ENCODE measurements around the gene ERG. TPM values are rescaled to one million over a fixed set of nuclear protein-coding genes. Genes with fewer than 3 reads are reported as not detected.

The ERG gene
- total and polyA plus RNA-seq, 9 of the 15 experiments (the other 6 are each of a cell fraction or from before 2014, with no cell fraction given) = 0.06 TPM; not detected in 8

GRCh38 chr21:38499296-38499695 lies 1.0 kb upstream of the ERG start:
- Histone ChIP-seq H3K4me2 (ENCODE audit: insufficient read depth, low read length) (no peak overlapping the region), H3K9me1 (ENCODE audit: control insufficient read depth, insufficient read depth, low read length) (no peaks in the 10 kb centered on the region), H3K27ac (ENCODE audit: extremely low read depth, low read depth, low read length) (no peak overlapping the region), H3K9me3 (replicated peaks; ENCODE audit: control insufficient read depth, insufficient read depth, low read depth, low read length) (no peaks in the 10 kb centered on the region), H3K4me1 (replicated peaks in 1 of 2; ENCODE audit: control insufficient read depth in 2 of 2, insufficient read depth in 2 of 2, low read length in 2 of 2) (no peaks in the 10 kb centered on the region), H3K27me3 (ENCODE audit: control insufficient read depth in 2 of 2, insufficient read depth in 2 of 2, low read length in 2 of 2) (peaks cover 17% of the 10 kb centered on the region in 2 experiments; a peak in 4 of 5 replicates), H4K20me1 (replicated peaks; ENCODE audit: control insufficient read depth, insufficient read depth, low read length) (no peaks in the 10 kb centered on the region), H3K79me2 (ENCODE audit: control insufficient read depth, insufficient read depth, low read length) (no peaks in the 10 kb centered on the region), H2AFZ (ENCODE audit: low read depth, low read length) (no peak overlapping the region), H3K36me3 (ENCODE audit: control insufficient read depth, insufficient read depth, low read length) (no peaks in the 10 kb centered on the region), H3K9ac (ENCODE audit: insufficient read depth in 1 of 2, low read depth in 2 of 2, low read length in 2 of 2) (no peak overlapping the region), H3K4me3 (no peak overlapping the region)
- DNase-seq (ENCODE audit: extremely low read depth in 1 of 4, low spot score in 3 of 4) = no peak
- intact Hi-C loops (cut with micrococcal nuclease) (no loop called here), in situ Hi-C loops (cut with MboI) (no loop called here)
- ChIA-PET CTCF (ENCODE audit: low intra/inter-chr PET ratio) (no interaction called here), POLR2A (interaction anchor here (0.7 kb wide), 1 partner anchor 153 kb away, joined by 3 read pairs; no protein-coding TSS in a partner anchor)
- FAIRE-seq = no peak
- TF ChIP-seq ILF3 (IDR thresholded peaks at IDR 0.05; ENCODE audit: borderline replicate concordance) = no peak
- no TSS peak for BruUV-seq (replicated peaks)
- under 1% methylated on average over 6 of the region's 6 CpGs for WGBS (ENCODE audit: insufficient coverage, low coverage, missing lambda C conversion rate)
- ATAC-seq = no peak

GRCh38 chr21:38496224-38496623 lies 2.1 kb downstream of the ERG start:
- Histone ChIP-seq H4K20me1 (replicated peaks; ENCODE audit: control insufficient read depth, insufficient read depth, low read length) (no peaks in the 10 kb centered on the region), H3K9ac (ENCODE audit: insufficient read depth in 1 of 2, low read depth in 2 of 2, low read length in 2 of 2) (no peak overlapping the region), H2AFZ (ENCODE audit: low read depth, low read length) (no peak overlapping the region), H3K36me3 (ENCODE audit: control insufficient read depth, insufficient read depth, low read length) (no peaks in the 10 kb centered on the region), H3K9me1 (ENCODE audit: control insufficient read depth, insufficient read depth, low read length) (no peaks in the 10 kb centered on the region), H3K27ac (ENCODE audit: extremely low read depth, low read depth, low read length) (no peak overlapping the region), H3K9me3 (replicated peaks; ENCODE audit: control insufficient read depth, insufficient read depth, low read depth, low read length) (no peaks in the 10 kb centered on the region), H3K4me3 (no peak overlapping the region), H3K79me2 (ENCODE audit: control insufficient read depth, insufficient read depth, low read length) (no peaks in the 10 kb centered on the region), H3K4me2 (ENCODE audit: insufficient read depth, low read length) (no peak overlapping the region), H3K4me1 (replicated peaks in 1 of 2; ENCODE audit: control insufficient read depth in 2 of 2, insufficient read depth in 2 of 2, low read length in 2 of 2) (no peaks in the 10 kb centered on the region; a peak in 1 of 5 replicates), H3K27me3 (ENCODE audit: control insufficient read depth in 2 of 2, insufficient read depth in 2 of 2, low read length in 2 of 2) (peaks cover 7 to 13% of the 10 kb centered on the region in 2 experiments; a peak in 4 of 5 replicates)
- POLR2A ChIA-PET = no interaction called here
- WGBS (ENCODE audit: insufficient coverage, low coverage, missing lambda C conversion rate) = 0% methylated on average over 3 of the region's 3 CpGs
- CTCF ChIA-PET (ENCODE audit: low intra/inter-chr PET ratio) = no interaction called here
- ATAC-seq (no peak), FAIRE-seq (no peak), DNase-seq (ENCODE audit: extremely low read depth in 1 of 4, low spot score in 3 of 4) (no peak)
- no TSS peak for BruUV-seq (replicated peaks)
- intact Hi-C loops (cut with micrococcal nuclease) (no loop called here), in situ Hi-C loops (cut with MboI) (no loop called here)
- TF ChIP-seq CCAR2 (IDR thresholded peaks at IDR 0.05; ENCODE audit: low read depth, low read length) = no peak
- TF ChIP-seq PRMT5 (CRISPR knock-in tag; IDR thresholded peaks at IDR 0.05) = no peak
- TF ChIP-seq GABPB2 (CRISPR knock-in tag; conservative IDR thresholded peaks at IDR 0.05) = no peak
- TF ChIP-seq ZNF318 (IDR thresholded peaks at IDR 0.05; ENCODE audit: borderline replicate concordance in 1 of 2, low read depth in 1 of 2) = no peak
- no peak for TF ChIP-seq ELF1 (tag; IDR thresholded peaks at IDR 0.05)
- TF ChIP-seq DMBX1 (CRISPR knock-in tag; IDR thresholded peaks at IDR 0.05; ENCODE audit: borderline replicate concordance) = no peak
- TF ChIP-seq FOXK1 (CRISPR knock-in tag; IDR thresholded peaks at IDR 0.05; ENCODE audit: borderline replicate concordance) = no peak
- TF ChIP-seq RFX7 (CRISPR knock-in tag; IDR thresholded peaks at IDR 0.05) = no peak
